Large intestine (tissue), 3 donors: ENCODE measurements around the gene PIP5KL1. TPM values are rescaled to one million over a fixed set of nuclear protein-coding genes. Genes with fewer than 3 reads are reported as not detected.
A peak's percentile ranks its signal among the peaks of the same experiment; 100 is the strongest.

Experiments used
- DNase-seq, 2 donors: peaks; one replicate each; pipeline versions ENCODE4 v3.0.0 to v3.0.0-alpha.2; 2013
- H3K27ac ChIP-seq: one replicate; pipeline ENCODE4 v1.5.1; 2013; ENCODE audit warnings: low read length
- H3K27me3 ChIP-seq: 2 replicates; pipeline ENCODE4 v1.6.1; 2013; ENCODE audit warnings: low read length; ENCODE audit not compliant: control insufficient read depth, insufficient read depth
- H3K36me3 ChIP-seq: 2 replicates; pipeline ENCODE4 v1.6.1; 2013; ENCODE audit warnings: low read length; ENCODE audit not compliant: control insufficient read depth, insufficient read depth
- H3K4me1 ChIP-seq: one replicate; pipeline ENCODE4 v1.6.1; 2013; ENCODE audit warnings: low read length; ENCODE audit not compliant: control insufficient read depth, insufficient read depth
- H3K4me3 ChIP-seq: one replicate; pipeline ENCODE4 v1.5.1; 2013; ENCODE audit warnings: low read length
- H3K9me3 ChIP-seq: one replicate; pipeline ENCODE4 v1.6.1; 2013; ENCODE audit warnings: mild to moderate bottlenecking, low read depth, low read length, moderate library complexity; ENCODE audit not compliant: control insufficient read depth
- WGBS: methylation state at CpG from one replicate; pipeline ENCODE4 v1.1.5; 2013; ENCODE audit warnings: low lambda C conversion rate; ENCODE audit not compliant: insufficient coverage; 5-methylcytosine and 5-hydroxymethylcytosine counted together
- polyA plus RNA-seq: library from polyadenylated mRNA; unstranded; fragments of 120-200 nt; gene quantifications from one replicate; pipeline ENCODE4 v1.2.1, GENCODE V29; 2013

PIP5KL1 gene
- polyA plus RNA-seq, 1 donor, result 0.79 TPM

DNA sequence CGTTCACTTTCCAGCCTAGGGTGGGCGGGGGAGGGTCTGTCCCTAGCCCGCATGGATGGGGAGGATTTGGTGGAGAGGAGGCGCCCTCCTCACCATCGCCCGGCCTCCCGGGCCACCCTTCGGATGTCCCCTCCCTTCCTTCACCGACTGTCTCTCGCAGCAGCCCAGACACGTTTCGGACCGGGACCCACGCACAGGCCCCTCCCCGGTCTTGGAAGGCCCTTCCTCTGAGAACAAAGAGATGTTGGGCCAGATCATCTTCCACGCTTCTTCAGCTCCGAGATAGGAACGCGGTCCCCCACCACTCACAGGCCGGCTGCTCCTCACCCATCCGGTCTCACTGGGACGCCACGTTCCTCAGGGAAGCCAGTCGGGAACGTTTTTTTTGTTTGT is 7.7 kb upstream of the PIP5KL1 start:
- Histone ChIP-seq H3K27me3 (no peaks in the 10 kb centered on the region), H3K9me3 (no peaks in the 10 kb centered on the region), H3K27ac (peak overlapping the region; percentile 43), H3K36me3 (peaks cover 23% of the 10 kb centered on the region), H3K4me1 (peaks cover 30% of the 10 kb centered on the region), H3K4me3 (peak overlapping the region; percentile 92)
- WGBS, result no CpG with 5 or more reads among the region's 25 CpGs
- peak in 1 of 2 donors; percentile 43 for DNase-seq

DNA sequence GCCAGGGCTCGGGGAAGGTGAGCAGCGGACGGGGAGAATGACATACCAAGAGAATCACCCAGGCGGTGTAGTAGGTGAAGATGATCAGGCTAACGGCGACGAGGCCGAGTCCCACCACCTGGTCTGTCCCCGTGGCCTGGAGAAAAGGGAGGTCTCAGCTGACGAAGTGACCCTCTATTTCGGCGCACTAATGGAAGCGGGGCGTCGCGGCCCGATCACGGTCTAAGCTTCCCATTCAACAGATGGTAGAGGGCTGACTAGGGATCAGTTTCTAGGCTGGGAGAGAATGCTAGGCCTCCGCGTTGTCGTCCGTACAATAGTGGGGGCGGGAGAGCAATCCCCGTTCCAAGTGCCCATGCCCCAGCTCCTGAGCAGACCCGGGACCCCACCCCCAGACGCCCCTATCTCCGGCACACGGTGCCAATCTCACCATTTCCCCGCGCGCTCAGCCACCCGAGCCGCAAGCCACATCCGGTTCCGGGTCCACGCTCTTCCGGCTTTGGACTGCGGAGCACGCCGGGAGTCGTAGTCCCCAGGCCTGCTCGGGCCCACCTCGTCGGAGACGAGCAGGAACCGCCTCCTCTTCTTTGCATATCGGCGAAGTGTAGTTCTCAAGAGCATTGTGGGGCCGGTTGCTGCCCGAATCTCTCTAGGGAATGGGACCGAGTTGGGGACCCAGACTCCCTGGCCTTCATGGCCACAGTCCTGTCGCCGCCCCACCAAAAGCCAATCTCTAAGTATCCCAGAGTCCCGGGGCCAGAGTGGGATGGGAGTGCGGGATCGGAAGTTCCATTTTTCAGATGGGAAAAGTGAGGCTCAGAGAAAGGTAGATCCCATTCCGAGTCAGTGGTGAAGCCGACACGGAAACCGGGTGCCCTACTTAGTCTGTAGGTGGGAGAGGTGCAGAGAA is 7.1 kb upstream of the PIP5KL1 start, which contains the start of gene DPM2:
Gene DPM2, minus strand, starts transcription at position 467 of the 910 bp plus-strand sequence. Its CDS starts 34 bp downstream, at position 433.
- Histone ChIP-seq H3K27me3 (no peaks in the 10 kb centered on the region), H3K4me1 (peaks cover 28% of the 10 kb centered on the region), H3K36me3 (peaks cover 17% of the 10 kb centered on the region), H3K4me3 (peak within 1 kb of the TSS; percentile 92), H3K27ac (peak within 1 kb of the TSS; percentile 43), H3K9me3 (no peaks in the 10 kb centered on the region)
- DNase-seq, result peak; percentile 89 to 90
- WGBS, result no CpG with 5 or more reads among the region's 60 CpGs

DNA sequence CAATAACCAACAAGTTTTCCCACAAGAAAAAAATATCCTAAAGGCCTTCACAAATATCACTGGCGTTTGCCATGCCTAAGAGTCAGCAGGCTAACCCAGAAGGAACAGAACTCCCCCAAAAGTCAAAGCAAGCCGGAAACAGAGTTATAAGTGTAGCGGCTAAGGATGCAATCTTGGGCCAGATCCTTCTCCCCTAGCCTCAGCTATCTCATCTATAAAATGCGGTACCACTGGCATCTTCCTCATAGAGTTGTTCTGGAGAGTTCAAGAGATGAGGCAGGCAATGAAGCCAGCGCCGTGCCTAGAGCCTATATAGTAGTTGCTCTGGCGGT is 6.4 kb upstream of the PIP5KL1 start:
- no CpG with 5 or more reads among the region's 7 CpGs for WGBS
- Histone ChIP-seq H3K36me3 (peaks cover 10% of the 10 kb centered on the region), H3K27ac (no peak overlapping the region), H3K4me1 (peaks cover 22% of the 10 kb centered on the region), H3K27me3 (no peaks in the 10 kb centered on the region), H3K9me3 (no peaks in the 10 kb centered on the region), H3K4me3 (peak overlapping the region; percentile 92)
- no peak for DNase-seq

DNA sequence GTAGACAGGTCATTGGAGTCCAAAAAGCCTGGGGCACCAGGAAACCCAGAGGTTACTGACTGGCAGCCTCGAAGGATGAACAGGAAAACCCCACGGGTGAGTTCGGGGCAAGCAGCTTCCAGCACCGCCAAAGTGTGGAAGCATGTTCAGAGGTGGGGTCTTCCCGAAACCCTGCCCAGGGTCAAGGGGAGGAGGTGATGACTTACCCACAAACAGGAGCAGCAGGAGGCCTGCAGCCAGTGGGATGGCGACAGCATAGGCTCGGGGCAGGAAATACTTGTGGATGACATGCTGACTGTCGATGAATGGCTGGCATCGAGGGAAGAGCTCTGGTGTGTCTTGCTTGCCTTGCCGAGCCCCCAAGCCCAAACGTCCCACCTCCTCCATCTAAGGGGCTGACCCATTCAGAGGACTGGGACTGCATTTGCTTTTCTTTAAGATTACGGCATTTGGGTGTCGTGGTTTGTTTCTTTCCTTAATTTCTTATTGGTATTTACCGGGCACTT is 5.8 kb upstream of the PIP5KL1 start:
- Histone ChIP-seq H3K27me3 (peaks cover 4% of the 10 kb centered on the region), H3K4me3 (peak overlapping the region; percentile 92), H3K27ac (no peak overlapping the region), H3K36me3 (peaks cover 8% of the 10 kb centered on the region), H3K4me1 (peaks cover 16% of the 10 kb centered on the region), H3K9me3 (no peaks in the 10 kb centered on the region)
- DNase-seq, result no peak
- WGBS, result no CpG with 5 or more reads among the region's 14 CpGs

DNA sequence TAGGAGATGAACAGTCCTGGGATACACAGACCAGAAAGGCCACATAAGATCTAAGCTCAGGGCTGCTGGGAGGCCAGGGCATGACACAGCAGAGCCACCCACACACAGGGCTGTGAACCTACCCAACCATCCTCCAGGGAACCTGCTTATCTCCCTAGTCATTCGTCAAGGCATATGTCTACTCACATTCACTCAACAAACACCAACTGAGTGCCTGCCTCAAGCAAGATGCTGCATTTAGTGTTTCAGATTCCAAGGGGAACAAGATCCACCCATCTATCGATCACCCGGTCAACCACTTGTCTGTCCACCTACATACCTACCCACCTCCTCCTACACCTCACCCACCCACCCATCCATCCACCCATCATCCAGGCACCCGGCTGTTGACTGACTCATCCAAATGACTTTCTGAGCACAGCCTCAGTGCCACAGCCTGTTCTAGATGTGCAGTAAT is 5.2 kb upstream of the PIP5KL1 start:
- no peak for DNase-seq
- Histone ChIP-seq H3K4me3 (no peak overlapping the region), H3K27me3 (peaks cover 9% of the 10 kb centered on the region), H3K9me3 (no peaks in the 10 kb centered on the region), H3K4me1 (peaks cover 17% of the 10 kb centered on the region), H3K36me3 (peaks cover 8% of the 10 kb centered on the region), H3K27ac (no peak overlapping the region)
- 83% methylated on average over 2 of the region's 4 CpGs for WGBS

DNA sequence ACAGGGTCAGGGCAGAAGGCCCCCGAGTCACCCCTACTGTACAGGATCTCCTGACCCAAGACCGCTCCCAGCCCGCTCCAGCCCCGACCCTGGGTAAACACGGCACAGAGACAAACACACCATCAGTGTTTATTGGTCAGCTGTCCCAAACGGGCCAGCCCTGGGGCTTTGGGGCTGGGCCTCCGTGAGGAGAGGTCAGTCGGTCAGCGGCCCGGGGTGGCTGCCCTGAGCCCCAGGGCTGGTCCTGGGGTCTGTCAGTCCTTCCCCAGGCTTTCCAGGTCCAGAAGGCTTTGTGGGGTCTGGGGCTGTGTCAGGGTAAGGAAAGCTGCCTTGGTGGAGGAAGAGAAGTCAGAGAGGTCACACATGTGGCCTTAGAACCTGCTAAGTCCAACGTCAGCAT is 4.4 kb upstream of the PIP5KL1 start:
- WGBS, result 67% methylated on average over 1 of the region's 11 CpGs
- H3K27ac ChIP-seq, result no peak overlapping the region

DNA sequence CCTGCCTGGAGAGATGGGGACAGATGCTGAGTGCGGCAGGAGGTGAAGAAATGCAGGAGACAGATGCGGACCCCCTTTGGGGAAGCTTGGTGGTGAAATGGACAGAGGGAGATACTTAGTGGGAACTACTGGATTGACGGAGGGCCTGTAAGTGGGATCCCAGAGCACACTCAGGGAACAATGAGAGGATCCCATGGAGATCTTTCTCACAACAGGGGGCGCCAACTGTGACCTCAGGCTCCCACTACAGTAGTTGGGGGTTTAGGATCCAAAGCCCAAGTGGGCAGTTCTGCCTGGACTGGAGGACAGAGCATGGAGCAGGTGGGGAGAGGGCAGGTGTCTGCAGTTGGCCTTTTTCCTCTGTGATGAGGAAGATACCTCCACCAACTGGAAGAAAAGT is 3.7 kb upstream of the PIP5KL1 start:
- Histone ChIP-seq H3K4me3 (no peak overlapping the region), H3K27ac (no peak overlapping the region), H3K9me3 (no peaks in the 10 kb centered on the region), H3K27me3 (peaks cover 25% of the 10 kb centered on the region), H3K4me1 (peaks cover 18% of the 10 kb centered on the region), H3K36me3 (peaks cover 3% of the 10 kb centered on the region)
- no peak for DNase-seq
- WGBS, result no CpG with 5 or more reads among the region's 4 CpGs

More for the DNA sequence above, 4.4 kb upstream of the PIP5KL1 start:
- no peak for DNase-seq
- Histone ChIP-seq H3K27me3 (peaks cover 17% of the 10 kb centered on the region), H3K36me3 (peaks cover 6% of the 10 kb centered on the region), H3K9me3 (no peaks in the 10 kb centered on the region), H3K4me3 (no peak overlapping the region), H3K4me1 (peaks cover 18% of the 10 kb centered on the region)

DNA sequence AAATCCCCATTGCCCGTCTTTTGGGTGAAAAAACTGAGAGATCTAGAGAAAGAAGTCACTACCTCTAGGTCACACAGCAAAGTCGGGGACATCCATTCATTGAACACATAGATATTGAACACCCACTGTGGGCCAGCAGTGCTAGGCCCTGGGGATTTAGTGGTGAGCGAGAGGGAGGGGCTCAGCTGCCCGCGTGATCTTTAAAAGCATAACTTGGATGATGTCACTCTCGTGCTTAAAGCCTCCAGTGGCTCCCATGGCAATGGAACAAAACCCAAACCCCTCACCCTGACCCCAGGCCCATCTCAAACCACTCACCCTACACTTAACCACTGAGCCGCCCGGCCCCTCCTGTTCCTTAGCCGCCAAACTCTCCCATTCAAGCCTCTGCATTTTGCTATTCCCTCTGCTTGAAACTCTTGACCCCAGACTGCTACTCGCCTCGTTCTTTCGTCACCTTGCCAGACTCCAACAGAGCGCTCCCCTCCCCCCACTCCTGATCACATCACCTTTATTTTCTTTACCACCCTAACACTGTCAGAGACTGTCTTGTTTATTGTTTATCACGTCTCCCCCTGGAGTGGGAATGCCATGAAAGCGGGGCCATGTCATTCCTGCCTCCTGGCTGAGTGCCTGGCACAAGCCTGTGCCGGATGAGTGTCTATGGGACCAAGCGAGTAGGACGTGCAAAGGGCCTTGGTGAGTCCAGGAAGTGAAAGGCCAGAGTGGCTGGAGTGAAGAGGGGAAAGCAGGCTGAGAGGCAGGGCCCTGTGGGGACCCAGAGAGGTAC is 710 bp upstream of the PIP5KL1 start:
- H3K4me1 ChIP-seq, result peaks cover 25% of the 10 kb centered on the region
- H3K9me3 ChIP-seq, result peaks cover 3% of the 10 kb centered on the region
- H3K36me3 ChIP-seq, result peaks cover 3% of the 10 kb centered on the region
- H3K27me3 ChIP-seq, result peaks cover 53% of the 10 kb centered on the region
- WGBS, result 13% methylated on average over 4 of the region's 18 CpGs
- H3K27ac ChIP-seq, result no peak overlapping the region
- H3K4me3 ChIP-seq, result peak overlapping the region; percentile 36
- DNase-seq, result peak in 1 of 2 donors; percentile 42

DNA sequence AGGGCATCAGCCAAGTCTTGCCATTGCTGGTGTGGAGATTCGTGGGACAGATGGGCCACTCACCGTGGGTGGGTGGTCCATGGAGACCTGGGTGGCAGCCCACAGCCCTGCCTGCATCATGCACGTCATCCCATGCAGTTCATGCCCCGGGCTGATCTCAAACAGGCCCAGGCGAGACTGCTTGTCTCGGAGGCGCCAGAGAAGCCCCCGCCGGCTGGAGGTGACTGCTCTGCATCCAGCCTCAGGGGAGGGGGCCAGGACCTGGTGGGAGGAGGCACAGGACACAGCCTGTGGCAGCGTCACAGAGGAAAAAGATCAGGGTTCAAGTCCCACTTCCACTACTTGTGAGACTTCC is 975 bp downstream of the PIP5KL1 start:
- H3K36me3 ChIP-seq, result no peaks in the 10 kb centered on the region
- peaks cover 25% of the 10 kb centered on the region for H3K4me1 ChIP-seq
- H3K27me3 ChIP-seq, result peaks cover 67% of the 10 kb centered on the region
- H3K27ac ChIP-seq, result no peak overlapping the region
- no peak for DNase-seq
- H3K9me3 ChIP-seq, result peaks cover 3% of the 10 kb centered on the region
- WGBS, result no CpG with 5 or more reads among the region's 10 CpGs
- H3K4me3 ChIP-seq, result no peak overlapping the region
